Upper lobe of right lung (tissue), 1 donor: ENCODE results near the gene UPK1A. TPM values are rescaled to one million over a fixed set of nuclear protein-coding genes. Genes with fewer than 3 reads are reported as not detected.

Experiments used
- ATAC-seq: fragments of 200-7000 bp; cut with Tn5 transposase; one replicate; pipeline ENCODE4 v1.9.1; 2020; ENCODE audit warnings: mild to moderate bottlenecking, moderate library complexity
- DNase-seq: peaks from one replicate; pipeline ENCODE4 v3.0.0-alpha.2; 2020
- H3K27ac ChIP-seq: fragments of 200-600 bp; one replicate; pipeline ENCODE4 v1.8.0; 2022
- H3K27me3 ChIP-seq: fragments of 200-600 bp; one replicate; pipeline ENCODE4 v1.8.0; 2022; ENCODE audit warnings: mild to moderate bottlenecking
- H3K36me3 ChIP-seq: fragments of 200-600 bp; one replicate; pipeline ENCODE4 v1.8.0; 2022
- H3K4me1 ChIP-seq: fragments of 200-600 bp; one replicate; pipeline ENCODE4 v1.8.0; 2022
- H3K4me3 ChIP-seq: fragments of 200-600 bp; one replicate; pipeline ENCODE4 v1.8.0; 2022; ENCODE audit warnings: mild to moderate bottlenecking
- H3K9me3 ChIP-seq: fragments of 200-600 bp; one replicate; pipeline ENCODE4 v1.8.0; 2022
- intact Hi-C: fragments of 100-400 bp; cut with DNase I; formaldehyde crosslinking; loops from one replicate; pipeline ENCODE4 v1.11.0; 2022
- total RNA-seq: library from RNA; stranded (reverse); fragmentation: NEBNext Ultra II Directional; extraction: Animal tissue kit (Norgen Biotek cat#: 25700); gene quantifications from one replicate; pipeline ENCODE4 v1.2.1, GENCODE V29; 2021
- TF ChIP-seq, protein P1 (sequence below): fragments of 200-600 bp; IDR thresholded peaks from one replicate; pipeline ENCODE4 v1.8.0; 2022; ENCODE audit warnings: antibody characterized with exemption
- donor health status: DM: no; HTN: yes; CAD: no; lungs with severe emphysema.

Gene UPK1A
- total RNA-seq, 1 donor from 2014 or later = not detected

DNA sequence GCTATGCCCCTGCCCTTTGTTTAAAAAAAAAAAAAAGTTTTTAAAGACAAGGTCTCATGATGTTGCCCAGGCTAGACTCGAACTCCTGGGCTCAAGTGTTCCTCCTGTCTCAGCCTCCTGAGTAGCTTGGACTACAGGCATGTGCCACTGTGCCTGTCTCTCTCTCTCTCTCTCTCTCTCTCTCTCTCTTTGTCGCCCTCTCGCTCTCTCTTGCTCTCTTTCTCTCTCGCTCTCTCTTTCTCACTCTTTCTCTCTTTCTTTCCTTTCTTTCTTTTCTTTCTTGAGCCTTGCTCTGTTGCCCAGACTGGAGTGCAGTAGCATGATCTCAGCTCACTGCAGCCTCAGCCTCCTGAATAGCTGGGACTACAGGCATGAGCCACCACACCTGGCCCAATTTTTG is 10.7 kb upstream of the UPK1A start:
- TF ChIP-seq, protein P1, sequence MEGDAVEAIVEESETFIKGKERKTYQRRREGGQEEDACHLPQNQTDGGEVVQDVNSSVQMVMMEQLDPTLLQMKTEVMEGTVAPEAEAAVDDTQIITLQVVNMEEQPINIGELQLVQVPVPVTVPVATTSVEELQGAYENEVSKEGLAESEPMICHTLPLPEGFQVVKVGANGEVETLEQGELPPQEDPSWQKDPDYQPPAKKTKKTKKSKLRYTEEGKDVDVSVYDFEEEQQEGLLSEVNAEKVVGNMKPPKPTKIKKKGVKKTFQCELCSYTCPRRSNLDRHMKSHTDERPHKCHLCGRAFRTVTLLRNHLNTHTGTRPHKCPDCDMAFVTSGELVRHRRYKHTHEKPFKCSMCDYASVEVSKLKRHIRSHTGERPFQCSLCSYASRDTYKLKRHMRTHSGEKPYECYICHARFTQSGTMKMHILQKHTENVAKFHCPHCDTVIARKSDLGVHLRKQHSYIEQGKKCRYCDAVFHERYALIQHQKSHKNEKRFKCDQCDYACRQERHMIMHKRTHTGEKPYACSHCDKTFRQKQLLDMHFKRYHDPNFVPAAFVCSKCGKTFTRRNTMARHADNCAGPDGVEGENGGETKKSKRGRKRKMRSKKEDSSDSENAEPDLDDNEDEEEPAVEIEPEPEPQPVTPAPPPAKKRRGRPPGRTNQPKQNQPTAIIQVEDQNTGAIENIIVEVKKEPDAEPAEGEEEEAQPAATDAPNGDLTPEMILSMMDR = no peak
- Histone ChIP-seq H3K36me3 (peaks cover 90% of the 10 kb centered on the region), H3K4me1 (no peaks in the 10 kb centered on the region), H3K27me3 (no peaks in the 10 kb centered on the region), H3K4me3 (no peak overlapping the region), H3K27ac (no peak overlapping the region), H3K9me3 (no peaks in the 10 kb centered on the region)
- ATAC-seq (no peak), DNase-seq (no peak)
- intact Hi-C loops = no loop called here

DNA sequence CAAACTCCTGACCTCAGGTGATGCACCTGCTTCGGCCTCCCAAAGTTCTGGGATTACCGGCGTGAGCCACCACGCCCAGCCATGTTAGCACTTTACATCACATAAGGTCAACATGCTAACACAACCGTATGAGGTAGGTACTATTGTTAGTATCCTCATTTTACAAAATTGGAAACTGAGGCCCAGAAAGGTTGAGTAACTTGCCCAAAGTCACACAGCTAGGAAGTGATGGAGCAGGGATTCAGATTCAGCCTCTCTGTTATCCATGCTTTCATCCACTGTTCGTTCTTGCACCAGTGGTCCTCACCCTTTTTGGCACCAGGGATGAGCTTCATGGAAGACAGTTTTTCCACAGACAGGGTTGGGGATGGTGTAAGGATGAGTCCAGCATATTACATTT is 9.6 kb upstream of the UPK1A start:
- Histone ChIP-seq H3K4me3 (no peak overlapping the region), H3K4me1 (no peaks in the 10 kb centered on the region), H3K9me3 (no peaks in the 10 kb centered on the region), H3K36me3 (peaks cover 84% of the 10 kb centered on the region), H3K27ac (no peak overlapping the region), H3K27me3 (no peaks in the 10 kb centered on the region)
- TF ChIP-seq, protein P1 = no peak
- intact Hi-C loops = no loop called here
- ATAC-seq (no peak), DNase-seq (no peak)

DNA sequence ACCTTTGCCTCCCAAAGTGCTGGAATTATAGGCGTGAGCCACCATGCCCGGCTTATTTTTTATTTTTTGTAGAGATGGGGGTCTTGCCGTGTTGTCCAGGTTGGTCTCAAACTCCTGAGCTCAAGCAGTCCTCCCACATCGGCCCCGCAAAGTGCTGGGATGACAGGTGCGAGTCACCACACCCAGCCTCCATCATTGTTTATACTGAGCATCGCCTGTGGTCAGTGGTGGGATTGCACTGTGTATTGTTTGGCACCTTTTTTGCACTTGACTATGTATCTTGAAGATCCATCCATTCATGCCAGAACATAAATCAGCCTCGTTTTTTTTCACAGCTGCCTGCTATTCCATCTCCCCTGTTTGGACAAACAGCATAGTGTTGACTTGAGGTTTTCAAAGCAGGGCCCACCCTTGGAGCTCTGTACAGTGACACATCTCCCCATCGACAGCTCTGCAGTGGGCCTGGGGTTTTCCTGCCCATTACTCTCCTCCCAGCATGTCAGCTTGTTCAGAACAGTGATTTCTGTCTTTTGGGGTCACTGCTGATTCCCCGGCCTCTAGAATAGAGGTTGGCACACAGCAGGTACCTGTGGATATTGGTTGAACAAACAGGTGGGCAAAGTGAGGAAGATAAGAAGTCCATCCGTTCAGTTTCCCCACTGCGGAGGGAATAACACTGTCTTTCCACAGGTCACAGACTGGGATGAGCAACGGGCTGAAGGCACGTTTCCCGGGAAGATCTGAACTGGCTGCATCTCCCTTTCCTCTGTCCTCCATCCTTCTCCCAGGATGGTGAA is 8.2 kb upstream of the UPK1A start:
- TF ChIP-seq, protein P1 = no peak
- Histone ChIP-seq H3K27ac (no peak overlapping the region), H3K9me3 (no peaks in the 10 kb centered on the region), H3K4me3 (no peak overlapping the region), H3K4me1 (no peaks in the 10 kb centered on the region), H3K36me3 (peaks cover 76% of the 10 kb centered on the region), H3K27me3 (no peaks in the 10 kb centered on the region)
- intact Hi-C loops = no loop called here
- DNase-seq (no peak), ATAC-seq (no peak)

DNA sequence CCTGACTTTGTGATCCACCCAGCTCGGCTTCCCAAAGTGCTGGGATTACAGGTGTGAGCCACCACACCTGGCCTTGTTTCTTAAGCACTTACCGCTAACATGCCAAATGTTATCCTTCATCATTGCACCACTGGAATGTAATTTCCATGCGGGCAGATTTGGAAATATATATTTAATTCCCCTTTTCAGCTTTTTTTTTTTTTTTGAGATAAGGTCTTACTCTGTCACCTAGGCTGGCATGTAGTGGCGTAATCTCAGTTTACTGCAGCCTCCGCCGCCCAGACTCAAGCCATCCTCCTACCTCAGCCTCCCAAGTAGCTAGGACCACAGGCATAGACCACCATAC is 4.3 kb upstream of the UPK1A start:
- no peak for ATAC-seq
- no peak overlapping the region for H3K27ac ChIP-seq
- H3K9me3 ChIP-seq = no peaks in the 10 kb centered on the region
- no peak overlapping the region for H3K4me3 ChIP-seq
- H3K27me3 ChIP-seq = no peaks in the 10 kb centered on the region
- TF ChIP-seq, protein P1 = no peak
- no peak for DNase-seq
- peaks cover 38% of the 10 kb centered on the region for H3K36me3 ChIP-seq
- intact Hi-C loops = no loop called here
- H3K4me1 ChIP-seq = no peaks in the 10 kb centered on the region

DNA sequence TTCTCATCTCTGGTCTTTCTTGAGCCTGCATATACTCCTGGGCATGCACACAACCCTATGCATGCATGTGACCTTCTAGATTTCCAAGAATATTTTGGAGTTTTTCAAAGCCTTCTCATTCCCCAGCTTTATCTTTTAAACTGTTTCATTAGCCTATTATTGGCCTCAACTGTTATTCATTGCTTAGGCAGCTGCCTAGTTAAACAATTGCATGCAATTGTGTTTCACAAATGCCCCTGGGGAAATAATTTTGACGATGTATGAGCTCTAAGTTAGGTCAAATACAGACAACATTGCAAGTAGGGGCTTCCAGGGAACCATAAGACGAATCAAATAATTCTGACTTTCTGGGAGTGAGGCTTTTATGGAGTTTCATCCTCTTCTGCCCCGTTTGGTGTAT is 2.3 kb upstream of the UPK1A start:
- H3K4me1 ChIP-seq = no peaks in the 10 kb centered on the region

More for the DNA sequence above, 2.3 kb upstream of the UPK1A start:
- DNase-seq (no peak), ATAC-seq (no peak)
- Histone ChIP-seq H3K27ac (no peak overlapping the region), H3K4me3 (no peak overlapping the region), H3K36me3 (peaks cover 18% of the 10 kb centered on the region), H3K27me3 (no peaks in the 10 kb centered on the region), H3K9me3 (no peaks in the 10 kb centered on the region)
- TF ChIP-seq, protein P1 = no peak
- intact Hi-C loops = no loop called here
